KMS-11 (cell line): Measurements from ENCODE around the gene SEC14L6.

Source experiments
- H2AFZ ChIP-seq: fragments of 200-600 bp; sonication (generic); 2 replicates; pipeline ENCODE4 v1.6.1; 2016; ENCODE audit warnings: antibody characterized with exemption, mixed run types, low read depth
- H3K27ac ChIP-seq: fragments of 200-600 bp; sonication (generic); 2 replicates; pipeline ENCODE4 v1.6.1; 2016; ENCODE audit warnings: mild to moderate bottlenecking, mixed run types
- H3K27me3 ChIP-seq: fragments of 200-600 bp; sonication (generic); 2 replicates; pipeline ENCODE4 v1.6.1; 2017; ENCODE audit warnings: mild to moderate bottlenecking, low read depth, mixed run types, moderate library complexity; ENCODE audit not compliant: insufficient read depth
- H3K36me3 ChIP-seq: fragments of 200-600 bp; sonication (generic); 2 replicates; pipeline ENCODE4 v1.6.1; 2017; ENCODE audit warnings: mild to moderate bottlenecking, mixed run types; ENCODE audit not compliant: insufficient read depth
- H3K4me1 ChIP-seq: fragments of 200-600 bp; sonication (generic); 2 replicates; pipeline ENCODE4 v1.6.1; 2016; ENCODE audit warnings: mild to moderate bottlenecking, low read depth, mixed run types; ENCODE audit not compliant: poor library complexity, severe bottlenecking
- H3K4me2 ChIP-seq: fragments of 200-600 bp; sonication (generic); 2 replicates; pipeline ENCODE4 v1.7.0; 2016; ENCODE audit warnings: mild to moderate bottlenecking, mixed run types
- H3K4me3 ChIP-seq: fragments of 200-600 bp; sonication (generic); IDR thresholded peaks from 2 replicates; pipeline ENCODE4 v1.6.1; 2017; ENCODE audit warnings: low read depth, low read length, mixed read lengths; ENCODE audit not compliant: insufficient read depth
- H3K79me2 ChIP-seq: fragments of 200-600 bp; sonication (generic); 2 replicates; pipeline ENCODE4 v1.6.1; 2016; ENCODE audit warnings: low read depth, mixed run types; ENCODE audit not compliant: insufficient read depth
- H3K9ac ChIP-seq: fragments of 200-600 bp; sonication (generic); 2 replicates; pipeline ENCODE4 v1.6.1; 2016; ENCODE audit warnings: mild to moderate bottlenecking, mixed run types
- H4K20me1 ChIP-seq: fragments of 200-600 bp; sonication (generic); 2 replicates; pipeline ENCODE4 v1.6.1; 2016; ENCODE audit warnings: mild to moderate bottlenecking, mixed run types; ENCODE audit not compliant: insufficient read depth
- TF ChIP-seq, protein P1 (sequence below): fragments of 200-600 bp; sonication (generic); conservative IDR thresholded peaks from 2 replicates; pipeline ENCODE4 v1.6.1; 2017; ENCODE audit warnings: low read depth, mild to moderate bottlenecking, antibody characterized with exemption, low read length, moderate library complexity, mixed read lengths

SEC14L6 gene

DNA sequence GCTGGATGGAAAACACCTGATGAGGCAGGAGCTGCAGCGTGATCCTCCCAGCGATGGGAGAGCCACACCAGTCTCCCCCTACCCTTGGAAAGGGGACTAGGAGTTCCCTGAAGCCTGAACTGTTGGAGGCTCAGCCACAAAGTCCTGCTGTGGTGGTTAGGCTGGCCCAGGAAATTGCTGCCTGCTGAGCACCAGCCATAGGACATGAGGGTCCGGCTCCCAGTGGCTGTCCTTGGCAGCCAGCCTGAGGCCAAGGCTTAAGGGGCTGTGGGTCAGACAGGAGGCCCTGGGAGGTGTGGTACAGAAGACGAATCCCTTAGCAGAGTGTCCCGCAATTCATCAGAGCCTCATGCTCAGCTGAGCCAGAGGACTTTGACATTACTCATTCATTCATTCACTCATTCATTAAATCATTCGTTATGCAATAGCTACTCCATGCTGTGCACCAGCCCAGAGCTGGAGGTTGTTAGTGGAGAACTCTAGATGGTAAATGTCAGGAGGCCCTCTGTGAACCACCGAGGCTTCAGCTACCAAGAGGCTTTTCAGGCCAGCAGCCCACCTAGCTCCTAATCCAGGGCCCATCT, 26.6 kb downstream of the SEC14L6 start:
- H3K4me3 ChIP-seq: no peak overlapping the region
- no peaks in the 10 kb centered on the region for H4K20me1 ChIP-seq
- TF ChIP-seq, protein P1, sequence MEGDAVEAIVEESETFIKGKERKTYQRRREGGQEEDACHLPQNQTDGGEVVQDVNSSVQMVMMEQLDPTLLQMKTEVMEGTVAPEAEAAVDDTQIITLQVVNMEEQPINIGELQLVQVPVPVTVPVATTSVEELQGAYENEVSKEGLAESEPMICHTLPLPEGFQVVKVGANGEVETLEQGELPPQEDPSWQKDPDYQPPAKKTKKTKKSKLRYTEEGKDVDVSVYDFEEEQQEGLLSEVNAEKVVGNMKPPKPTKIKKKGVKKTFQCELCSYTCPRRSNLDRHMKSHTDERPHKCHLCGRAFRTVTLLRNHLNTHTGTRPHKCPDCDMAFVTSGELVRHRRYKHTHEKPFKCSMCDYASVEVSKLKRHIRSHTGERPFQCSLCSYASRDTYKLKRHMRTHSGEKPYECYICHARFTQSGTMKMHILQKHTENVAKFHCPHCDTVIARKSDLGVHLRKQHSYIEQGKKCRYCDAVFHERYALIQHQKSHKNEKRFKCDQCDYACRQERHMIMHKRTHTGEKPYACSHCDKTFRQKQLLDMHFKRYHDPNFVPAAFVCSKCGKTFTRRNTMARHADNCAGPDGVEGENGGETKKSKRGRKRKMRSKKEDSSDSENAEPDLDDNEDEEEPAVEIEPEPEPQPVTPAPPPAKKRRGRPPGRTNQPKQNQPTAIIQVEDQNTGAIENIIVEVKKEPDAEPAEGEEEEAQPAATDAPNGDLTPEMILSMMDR: no peak
- H3K9ac ChIP-seq: no peak overlapping the region
- no peaks in the 10 kb centered on the region for H3K4me1 ChIP-seq
- no peak overlapping the region for H2AFZ ChIP-seq
- no peaks in the 10 kb centered on the region for H3K79me2 ChIP-seq
- H3K4me2 ChIP-seq: no peak overlapping the region
- no peaks in the 10 kb centered on the region; the same call in 1 of the 2 replicates for H3K27me3 ChIP-seq
- H3K36me3 ChIP-seq: no peaks in the 10 kb centered on the region
- H3K27ac ChIP-seq: no peak overlapping the region

DNA sequence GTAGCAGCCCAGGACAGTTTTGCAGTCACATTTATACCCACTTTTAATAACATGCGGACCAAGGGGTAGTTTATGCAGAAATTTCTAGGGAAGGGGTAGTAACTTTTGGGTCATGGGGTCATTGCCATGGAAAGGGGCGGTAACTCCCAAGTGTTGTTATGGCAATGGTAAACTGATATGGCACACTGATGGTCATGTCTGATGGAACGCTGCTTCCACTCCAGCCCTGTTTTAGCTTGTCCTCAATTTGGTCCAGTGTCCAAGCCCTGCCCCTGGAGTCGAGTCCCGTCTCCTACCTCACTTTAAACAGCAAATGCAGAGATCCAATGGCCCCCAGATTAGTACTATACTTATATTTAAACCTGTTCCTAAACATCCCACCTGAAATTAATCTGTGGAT, 29.8 kb downstream of the SEC14L6 start:
- Histone ChIP-seq H3K4me3 (no peak overlapping the region), H3K4me2 (no peak overlapping the region), H2AFZ (no peak overlapping the region), H3K4me1 (no peaks in the 10 kb centered on the region), H4K20me1 (no peaks in the 10 kb centered on the region), H3K9ac (no peak overlapping the region), H3K27me3 (no peaks in the 10 kb centered on the region; the same call in 1 of the 2 replicates), H3K36me3 (no peaks in the 10 kb centered on the region), H3K79me2 (no peaks in the 10 kb centered on the region), H3K27ac (no peak overlapping the region)
- TF ChIP-seq, protein P1: no peak

- no peaks in the 10 kb centered on the region for H3K36me3 ChIP-seq
- TF ChIP-seq, protein P1: no peak
- H3K4me3 ChIP-seq: no peak overlapping the region
- no peaks in the 10 kb centered on the region; the same call in 1 of the 2 replicates for H3K27me3 ChIP-seq
- H3K79me2 ChIP-seq: no peaks in the 10 kb centered on the region
- no peak overlapping the region for H2AFZ ChIP-seq
- no peak overlapping the region for H3K4me2 ChIP-seq
- no peaks in the 10 kb centered on the region for H4K20me1 ChIP-seq
- no peaks in the 10 kb centered on the region for H3K4me1 ChIP-seq
- no peak overlapping the region for H3K27ac ChIP-seq
- H3K9ac ChIP-seq: no peak overlapping the region
Measured at GRCh38 chr22:30516273-30516672, 30.3 kb downstream of the SEC14L6 start.

- Histone ChIP-seq H3K27me3 (no peaks in the 10 kb centered on the region; the same call in 1 of the 2 replicates), H3K36me3 (no peaks in the 10 kb centered on the region)
Measured at GRCh38 chr22:30514252-30514651, 32.3 kb downstream of the SEC14L6 start.

More at GRCh38 chr22:30514252-30514651, 32.3 kb downstream of the SEC14L6 start:
- Histone ChIP-seq H3K79me2 (no peaks in the 10 kb centered on the region), H3K9ac (no peak overlapping the region), H4K20me1 (no peaks in the 10 kb centered on the region), H3K4me1 (no peaks in the 10 kb centered on the region), H3K4me3 (no peak overlapping the region), H2AFZ (no peak overlapping the region), H3K4me2 (no peak overlapping the region), H3K27ac (no peak overlapping the region)
- TF ChIP-seq, protein P1: no peak
